Measurements from ENCODE around the gene BCL6.

DNA sequence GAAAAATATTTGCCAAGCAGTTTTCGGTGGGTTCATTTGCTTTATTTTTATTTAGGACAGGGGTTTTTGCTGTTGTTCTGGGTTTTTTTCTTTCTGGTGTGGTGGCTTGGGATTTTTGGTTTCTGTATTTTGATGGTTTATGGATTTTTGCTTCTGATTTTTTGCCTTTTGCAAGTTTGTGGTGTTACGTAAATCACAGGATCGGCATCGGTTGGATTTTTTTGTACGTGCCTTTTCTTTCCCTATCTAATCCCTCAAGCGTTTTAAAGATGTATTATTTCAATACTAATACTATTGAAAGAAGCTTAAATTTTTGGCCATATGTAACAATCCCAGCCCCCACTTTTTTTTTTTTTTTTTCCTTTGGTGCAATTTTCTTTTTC is 782 bp upstream of the BCL6 start:
- TF ChIP-seq ZC3H10 (CRISPR knock-in tag; IDR thresholded peaks at IDR 0.05) (no peak), CREB5 (CRISPR knock-in tag; IDR thresholded peaks at IDR 0.05; ENCODE audit: low read depth) (no peak), TSHZ2 (CRISPR knock-in tag; IDR thresholded peaks at IDR 0.05) (no peak), ARNTL (CRISPR knock-in tag; IDR thresholded peaks at IDR 0.05; ENCODE audit: borderline replicate concordance, low read depth) (no peak), PPARA (CRISPR knock-in tag; IDR thresholded peaks at IDR 0.05; ENCODE audit: borderline replicate concordance) (no peak), ZFP30 (CRISPR knock-in tag; IDR thresholded peaks at IDR 0.05) (no peak), SNAI2 (CRISPR knock-in tag; IDR thresholded peaks at IDR 0.05) (no peak)
